ENCODE results near the gene PCBD1. TPM values are rescaled to one million over a fixed set of nuclear protein-coding genes. Genes with fewer than 3 reads are reported as not detected.
A peak's percentile ranks its signal among the peaks of the same experiment; 100 is the strongest.
"Not testable (repeated sequence)": the region's sequence is repeated elsewhere in the genome, so short reads cannot be mapped to it uniquely, and the experiment has no call there.

Gene PCBD1
- total RNA-seq, 2 donors from 2014 or later, result 8.1 TPM

- no peaks in the 10 kb centered on the region for H3K9me3 ChIP-seq (ENCODE audit: control insufficient read depth, low read length, poor library complexity, severe bottlenecking)
- DNase-seq, result no peak
- Mint-ChIP-seq H3K27me3 (no peaks in the 10 kb centered on the region), H3K4me1 (peaks cover 3% of the 10 kb centered on the region), H3K4me3 (peak overlapping the region; percentile 88), H3K27ac (peak overlapping the region; percentile 73), H3K36me3 (ENCODE audit: low read depth) (peaks cover 2% of the 10 kb centered on the region)
- ATAC-seq, result no peak
These were observed 1.3 kb downstream of the PCBD1 start for GRCh38 chr10:70886921-70887665.

GRCh38 chr10:70885931-70886903, 2.1 kb downstream of the PCBD1 start:
- H3K4me1 Mint-ChIP-seq, result peaks cover 3% of the 10 kb centered on the region
- no peak for DNase-seq
- no peak for ATAC-seq
- peaks cover 2% of the 10 kb centered on the region for H3K36me3 Mint-ChIP-seq (ENCODE audit: low read depth)
- H3K27me3 Mint-ChIP-seq, result no peaks in the 10 kb centered on the region
- H3K9me3 ChIP-seq (ENCODE audit: control insufficient read depth, low read length, poor library complexity, severe bottlenecking), result no peaks in the 10 kb centered on the region
- no peak overlapping the region for H3K4me3 Mint-ChIP-seq
- no peak overlapping the region for H3K27ac Mint-ChIP-seq

GRCh38 chr10:70885481-70885880, 2.9 kb downstream of the PCBD1 start:
- DNase-seq (no peak), ATAC-seq (no peak)
- H3K36me3 Mint-ChIP-seq (ENCODE audit: low read depth), result peaks cover 2% of the 10 kb centered on the region
- no peak overlapping the region for H3K4me3 Mint-ChIP-seq
- H3K4me1 Mint-ChIP-seq, result peaks cover 3% of the 10 kb centered on the region
- no peaks in the 10 kb centered on the region for H3K9me3 ChIP-seq (ENCODE audit: control insufficient read depth, low read length, poor library complexity, severe bottlenecking)
- no peaks in the 10 kb centered on the region for H3K27me3 Mint-ChIP-seq
- no peak overlapping the region for H3K27ac Mint-ChIP-seq

GRCh38 chr10:70884741-70885140, 3.6 kb downstream of the PCBD1 start:
- H3K36me3 Mint-ChIP-seq (ENCODE audit: low read depth), result peaks cover 2% of the 10 kb centered on the region
- peaks cover 9% of the 10 kb centered on the region for H3K4me1 Mint-ChIP-seq
- DNase-seq (no peak), ATAC-seq (no peak)
- no peak overlapping the region for H3K27ac Mint-ChIP-seq
- no peaks in the 10 kb centered on the region for H3K27me3 Mint-ChIP-seq
- H3K4me3 Mint-ChIP-seq, result no peak overlapping the region
- no peaks in the 10 kb centered on the region for H3K9me3 ChIP-seq (ENCODE audit: control insufficient read depth, low read length, poor library complexity, severe bottlenecking)

- H3K9me3 ChIP-seq (ENCODE audit: control insufficient read depth, low read length, poor library complexity, severe bottlenecking), result no peaks in the 10 kb centered on the region
- peaks cover 9% of the 10 kb centered on the region for H3K4me1 Mint-ChIP-seq
- no peak overlapping the region for H3K4me3 Mint-ChIP-seq
- peaks cover 2% of the 10 kb centered on the region for H3K36me3 Mint-ChIP-seq (ENCODE audit: low read depth)
- H3K27ac Mint-ChIP-seq, result no peak overlapping the region
- peak; percentile 42 to 59 (median 48) for DNase-seq
- H3K27me3 Mint-ChIP-seq, result no peaks in the 10 kb centered on the region
- ATAC-seq, result peak; percentile 94
These were observed 8.3 kb downstream of the PCBD1 start for GRCh38 chr10:70880077-70880534.

- Mint-ChIP-seq H3K4me1 (peaks cover 6% of the 10 kb centered on the region), H3K4me3 (no peak overlapping the region), H3K27me3 (no peaks in the 10 kb centered on the region), H3K27ac (no peak overlapping the region), H3K36me3 (ENCODE audit: low read depth) (peaks cover 2% of the 10 kb centered on the region)
- DNase-seq (no peak), ATAC-seq (no peak)
- no peaks in the 10 kb centered on the region for H3K9me3 ChIP-seq (ENCODE audit: control insufficient read depth, low read length, poor library complexity, severe bottlenecking)
These were observed 9.2 kb downstream of the PCBD1 start for GRCh38 chr10:70879207-70879606.

- Mint-ChIP-seq H3K4me1 (no peaks in the 10 kb centered on the region), H3K27me3 (no peaks in the 10 kb centered on the region), H3K27ac (no peak overlapping the region), H3K4me3 (no peak overlapping the region), H3K36me3 (ENCODE audit: low read depth) (peaks cover 3% of the 10 kb centered on the region)
- no peaks in the 10 kb centered on the region for H3K9me3 ChIP-seq (ENCODE audit: control insufficient read depth, low read length, poor library complexity, severe bottlenecking)
- ATAC-seq, result no peak
- DNase-seq, result no peak
These were observed 14.3 kb downstream of the PCBD1 start for GRCh38 chr10:70874061-70874460.

DNA sequence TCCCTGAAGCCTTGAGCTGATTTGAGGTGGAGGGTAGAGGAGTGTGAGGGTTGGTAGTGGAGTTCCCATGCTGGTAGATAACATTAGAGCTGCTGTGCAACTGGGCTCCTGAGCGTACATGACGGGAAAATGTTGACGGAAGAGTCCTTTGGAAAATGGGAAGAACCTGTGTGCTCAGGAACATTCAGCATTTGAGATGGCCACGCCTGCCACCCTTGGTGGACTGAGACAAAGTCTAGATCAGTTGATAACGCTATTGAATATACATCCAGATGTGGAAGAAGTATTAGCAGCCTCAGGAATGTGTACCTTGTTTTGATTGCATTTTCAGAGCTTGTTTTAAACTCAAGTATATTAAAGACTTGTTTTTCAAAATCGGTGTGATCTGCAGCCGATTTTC, 16.1 kb downstream of the PCBD1 start:
- no peaks in the 10 kb centered on the region for H3K9me3 ChIP-seq (ENCODE audit: control insufficient read depth, low read length, poor library complexity, severe bottlenecking)
- H3K4me1 Mint-ChIP-seq, result no peaks in the 10 kb centered on the region
- DNase-seq (no peak), ATAC-seq (no peak)
- H3K27ac Mint-ChIP-seq, result no peak overlapping the region
- H3K4me3 Mint-ChIP-seq, result no peak overlapping the region
- H3K27me3 Mint-ChIP-seq, result no peaks in the 10 kb centered on the region
- H3K36me3 Mint-ChIP-seq (ENCODE audit: low read depth), result peaks cover 3% of the 10 kb centered on the region

DNA sequence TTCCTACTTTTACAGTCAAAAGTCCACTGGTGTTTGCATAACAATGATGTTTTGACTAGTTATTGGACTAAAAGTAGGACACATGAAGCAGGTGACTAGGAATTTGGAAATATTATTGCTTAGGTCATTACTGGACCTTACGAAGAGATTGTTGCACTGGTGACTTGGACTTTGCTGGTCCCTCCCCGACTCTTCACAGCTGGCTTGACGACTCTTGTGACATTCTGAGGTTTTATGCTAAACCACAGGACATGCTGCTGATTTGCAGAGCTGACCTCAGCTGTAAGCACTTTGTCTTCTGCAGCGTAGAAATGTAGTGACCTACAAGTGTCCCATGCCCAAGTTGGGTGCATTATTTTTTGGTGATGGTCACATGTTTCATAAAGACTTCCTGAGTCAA, 21.9 kb downstream of the PCBD1 start:
- DNase-seq (no peak), ATAC-seq (no peak)
- Mint-ChIP-seq H3K4me3 (no peak overlapping the region), H3K27ac (no peak overlapping the region), H3K4me1 (peaks cover 6% of the 10 kb centered on the region), H3K27me3 (no peaks in the 10 kb centered on the region), H3K36me3 (ENCODE audit: low read depth) (peaks cover 9% of the 10 kb centered on the region)
- H3K9me3 ChIP-seq (ENCODE audit: control insufficient read depth, low read length, poor library complexity, severe bottlenecking), result no peaks in the 10 kb centered on the region

GRCh38 chr10:70864935-70865334, 23.4 kb downstream of the PCBD1 start:
- no peaks in the 10 kb centered on the region for H3K27me3 Mint-ChIP-seq
- H3K36me3 Mint-ChIP-seq (ENCODE audit: low read depth), result peaks cover 13% of the 10 kb centered on the region
- peak overlapping the region; percentile 71 for H3K27ac Mint-ChIP-seq
- DNase-seq (no peak), ATAC-seq (no peak)
- no peak overlapping the region for H3K4me3 Mint-ChIP-seq
- peaks cover 6% of the 10 kb centered on the region for H3K4me1 Mint-ChIP-seq
- H3K9me3 ChIP-seq (ENCODE audit: control insufficient read depth, low read length, poor library complexity, severe bottlenecking), result no peaks in the 10 kb centered on the region

- Mint-ChIP-seq H3K27me3 (no peaks in the 10 kb centered on the region), H3K4me1 (peaks cover 6% of the 10 kb centered on the region), H3K27ac (no peak overlapping the region), H3K36me3 (ENCODE audit: low read depth) (peaks cover 18% of the 10 kb centered on the region), H3K4me3 (no peak overlapping the region)
- ATAC-seq, result no peak
- no peak for DNase-seq
- H3K9me3 ChIP-seq (ENCODE audit: control insufficient read depth, low read length, poor library complexity, severe bottlenecking), result no peaks in the 10 kb centered on the region
These were observed 24.8 kb downstream of the PCBD1 start for GRCh38 chr10:70863470-70864160.

GRCh38 chr10:70861495-70862197, 26.7 kb downstream of the PCBD1 start:
- DNase-seq; H3K9me3 ChIP-seq (ENCODE audit: control insufficient read depth, low read length, poor library complexity, severe bottlenecking); H3K4me3 Mint-ChIP-seq; H3K27ac Mint-ChIP-seq; H3K27me3 Mint-ChIP-seq; H3K4me1 Mint-ChIP-seq; ATAC-seq: not testable (repeated sequence)
- peaks cover 20% of the 10 kb centered on the region for H3K36me3 Mint-ChIP-seq (ENCODE audit: low read depth)
